C1 segment of cervical spinal cord (tissue), 14 donors: ENCODE measurements around the gene GOLGA6L10.
"Not testable (repeated sequence)": the region's sequence is repeated elsewhere in the genome, so short reads cannot be mapped to it uniquely, and the experiment has no call there.

Source experiments
- DNase-seq, 14 donors: peaks; one replicate each; lab custom pipeline; 2025; lab: John Stamatoyannopoulos, UW

Gene GOLGA6L10

GRCh38 chr15:82349375-82349774 lies at the start of gene GOLGA6L10:
Gene GOLGA6L10, minus strand, starts transcription at chr15:82349475. Its CDS starts 100 bp downstream, at chr15:82349375.
- DNase-seq = not testable (repeated sequence)

- DNase-seq = no peak
Measured at GRCh38 chr15:82398785-82399184, 49.5 kb upstream of the GOLGA6L10 start.

GRCh38 chr15:82397817-82398216 lies 48.5 kb upstream of the GOLGA6L10 start:
- no peak for DNase-seq

- DNase-seq = not testable (repeated sequence)
Measured at GRCh38 chr15:82395788-82396187, 46.5 kb upstream of the GOLGA6L10 start.

GRCh38 chr15:82393671-82394070 lies 44.4 kb upstream of the GOLGA6L10 start:
- DNase-seq = no peak

GRCh38 chr15:82392077-82392476 lies 42.8 kb upstream of the GOLGA6L10 start:
- not testable (repeated sequence) for DNase-seq

GRCh38 chr15:82390152-82390551 lies 40.9 kb upstream of the GOLGA6L10 start:
- DNase-seq = not testable (repeated sequence)

- not testable (repeated sequence) for DNase-seq
Measured at GRCh38 chr15:82387209-82387608, 37.9 kb upstream of the GOLGA6L10 start.

- not testable (repeated sequence) for DNase-seq
Measured at GRCh38 chr15:82381330-82381955, 32.2 kb upstream of the GOLGA6L10 start.

- not testable (repeated sequence) for DNase-seq
Measured at GRCh38 chr15:82379552-82379951, 30.3 kb upstream of the GOLGA6L10 start.

GRCh38 chr15:82373661-82374060 lies 24.4 kb upstream of the GOLGA6L10 start:
- not testable (repeated sequence) for DNase-seq

- no peak for DNase-seq
Measured at GRCh38 chr15:82371656-82372055, 22.4 kb upstream of the GOLGA6L10 start.

GRCh38 chr15:82367790-82368189 lies 18.5 kb upstream of the GOLGA6L10 start:
- not testable (repeated sequence) for DNase-seq

GRCh38 chr15:82365692-82366323 lies 16.5 kb upstream of the GOLGA6L10 start:
- not testable (repeated sequence) for DNase-seq

GRCh38 chr15:82364548-82364947 lies 15.3 kb upstream of the GOLGA6L10 start:
- DNase-seq = not testable (repeated sequence)

- DNase-seq = not testable (repeated sequence)
Measured at GRCh38 chr15:82362790-82363189, 13.5 kb upstream of the GOLGA6L10 start.

- DNase-seq = not testable (repeated sequence)
Measured at GRCh38 chr15:82360618-82361017, 11.3 kb upstream of the GOLGA6L10 start.

- DNase-seq = not testable (repeated sequence)
Measured at GRCh38 chr15:82355055-82355454, 5.8 kb upstream of the GOLGA6L10 start.

GRCh38 chr15:82354546-82354945 lies 5.3 kb upstream of the GOLGA6L10 start:
- not testable (repeated sequence) for DNase-seq

- not testable (repeated sequence) for DNase-seq
Measured at GRCh38 chr15:82347645-82348044, 1.6 kb downstream of the GOLGA6L10 start.

- not testable (repeated sequence) for DNase-seq
Measured at GRCh38 chr15:82345176-82345575, 4.1 kb downstream of the GOLGA6L10 start.

GRCh38 chr15:82344421-82344820 lies 4.9 kb downstream of the GOLGA6L10 start:
- not testable (repeated sequence) for DNase-seq

GRCh38 chr15:82343851-82344250 lies 5.4 kb downstream of the GOLGA6L10 start:
- DNase-seq = not testable (repeated sequence)
